B cell (primary cell): ENCODE measurements around the gene IL4R. TPM values are rescaled to one million over a fixed set of nuclear protein-coding genes. Genes with fewer than 3 reads are reported as not detected.

ENCODE experiments used
- ATAC-seq: fragments of 200-7000 bp; cut with Tn5 transposase; one replicate; pipeline ENCODE4 v1.10.0; 2021; ENCODE audit warnings: low read depth, mild to moderate bottlenecking, moderate number of reproducible peaks, moderate library complexity
- CTCF ChIA-PET: fragments of 350-600 bp; sonication (Branson Sonifier 250); formaldehyde crosslinking; loops from one replicate; lab custom pipeline; 2021; ENCODE audit warnings: antibody characterized with exemption, inconsistent platforms; lab: Charles Lee
- POLR2A ChIA-PET: fragments of 350-600 bp; sonication (Branson Sonifier 250); formaldehyde crosslinking; loops from one replicate; lab custom pipeline; 2021; ENCODE audit warnings: antibody characterized with exemption; lab: Charles Lee
- DNase-seq: peaks from one replicate; pipeline ENCODE4 v3.0.0; 2013
- H2AFZ ChIP-seq: 2 replicates; pipeline ENCODE4 v1.6.1; 2012; ENCODE audit warnings: mild to moderate bottlenecking, low read depth, low read length; ENCODE audit not compliant: insufficient read depth, poor library complexity, severe bottlenecking
- H3K27ac ChIP-seq, 2 donors: 1 replicate in 1 of 2; 2 replicates in 1 of 2; pipeline ENCODE4 v1.5.1; 2012 to 2013; ENCODE audit warnings: low read length in 2 of 2, mild to moderate bottlenecking in 2 of 2, moderate library complexity in 1 of 2
- H3K27me3 ChIP-seq, 4 experiments: fragments of 200-600 bp in 1 of 4; sonication (generic) in 1 of 4; replicated peaks in 1 of 4; 1 replicate in 2 of 4; 2 replicates in 2 of 4; pipeline versions ENCODE4 v1.6.1 to v1.7.0; 2013 to 2016; ENCODE audit warnings: low read length in 3 of 4, mild to moderate bottlenecking in 2 of 4, mixed read lengths in 1 of 4, moderate library complexity in 1 of 4; ENCODE audit not compliant: insufficient read depth in 4 of 4, control insufficient read depth in 3 of 4; ENCODE audit errors: control extremely low read depth in 1 of 4
- H3K36me3 ChIP-seq, 2 experiments: replicated peaks in 1 of 2; 1 replicate in 1 of 2; 2 replicates in 1 of 2; pipeline versions ENCODE4 v1.6.1 to v1.7.1; 2013; ENCODE audit warnings: low read length in 1 of 2; ENCODE audit not compliant: insufficient read depth in 2 of 2, control insufficient read depth in 1 of 2; ENCODE audit errors: control extremely low read depth in 1 of 2, extremely low read depth in 1 of 2
- H3K4me1 ChIP-seq, 2 donors: fragments of 200-600 bp in 1 of 2; sonication (generic) in 1 of 2; 1 replicate in 1 of 2; 2 replicates in 1 of 2; pipeline versions ENCODE4 v1.5.1 to v1.6.1; 2013 to 2017; ENCODE audit warnings: low read length in 2 of 2; ENCODE audit not compliant: control insufficient read depth in 2 of 2, insufficient read depth in 2 of 2
- H3K4me2 ChIP-seq: replicated peaks from 2 replicates; pipeline ENCODE3; 2012; ENCODE audit warnings: mild to moderate bottlenecking, low read depth, low read length; ENCODE audit not compliant: poor library complexity, severe bottlenecking
- H3K4me3 ChIP-seq, 5 experiments: fragments of 200-600 bp in 1 of 5; sonication (generic) in 1 of 5; 1 replicate in 3 of 5; 2 replicates in 2 of 5; pipeline versions ENCODE4 v1.5.1 to v1.7.0; 2011 to 2016; ENCODE audit warnings: low read length in 4 of 5, mild to moderate bottlenecking in 4 of 5, low read depth in 2 of 5, control low read depth in 1 of 5, moderate library complexity in 1 of 5; ENCODE audit not compliant: insufficient read depth in 1 of 5; ENCODE audit errors: control extremely low read depth in 1 of 5, extremely low read depth in 1 of 5
- H3K79me2 ChIP-seq: fragments of 200-600 bp; sonication (generic); one replicate; pipeline ENCODE4 v1.6.0; 2016; ENCODE audit warnings: low read length; ENCODE audit not compliant: control insufficient read depth, insufficient read depth
- H3K9ac ChIP-seq: fragments of 200-600 bp; sonication (generic); 2 replicates; pipeline ENCODE4 v1.6.1; 2017; ENCODE audit warnings: mild to moderate bottlenecking, low read length, moderate library complexity
- H3K9me3 ChIP-seq, 3 donors: one replicate each; pipeline versions ENCODE4 v1.6.1 to v1.7.1; 2013; ENCODE audit warnings: low read length in 2 of 3; ENCODE audit not compliant: control insufficient read depth in 2 of 3, insufficient read depth in 1 of 3; ENCODE audit errors: control extremely low read depth in 1 of 3
- H4K20me1 ChIP-seq: 2 replicates; pipeline ENCODE4 v1.6.0; 2012; ENCODE audit warnings: mild to moderate bottlenecking, low read length; ENCODE audit not compliant: insufficient read depth, control insufficient read depth, poor library complexity, severe bottlenecking
- H3K27ac Mint-ChIP-seq: one replicate; pipeline ENCODE4 v1.8.0; 2021; ENCODE audit warnings: mixed read lengths
- H3K27me3 Mint-ChIP-seq: one replicate; pipeline ENCODE4 v1.8.0; 2021; ENCODE audit warnings: mixed read lengths
- H3K4me1 Mint-ChIP-seq: one replicate; pipeline ENCODE4 v1.8.0; 2021; ENCODE audit warnings: mixed read lengths
- H3K4me3 Mint-ChIP-seq: one replicate; pipeline ENCODE4 v1.8.0; 2021; ENCODE audit warnings: mixed read lengths
- H3K9me3 Mint-ChIP-seq: one replicate; pipeline ENCODE4 v1.8.0; 2022; ENCODE audit warnings: mixed read lengths; ENCODE audit not compliant: insufficient read depth
- CTCF ChIP-seq: fragments of 200-600 bp; IDR thresholded peaks from one replicate; pipeline ENCODE4 v1.8.0; 2022; ENCODE audit warnings: antibody characterized with exemption, mild to moderate bottlenecking
- EZH2 ChIP-seq: IDR thresholded peaks from 2 replicates; pipeline ENCODE4 v1.6.1; 2012; ENCODE audit warnings: borderline replicate concordance, low read depth, mild to moderate bottlenecking, moderate library complexity, low read length; ENCODE audit not compliant: insufficient read depth, poor library complexity, severe bottlenecking
- WGBS: methylation state at CpG from one replicate; pipeline ENCODE4 v1.1.5; 2013; ENCODE audit warnings: missing lambda C conversion rate; ENCODE audit not compliant: insufficient coverage; 5-methylcytosine and 5-hydroxymethylcytosine counted together
- intact Hi-C: fragments of 100-400 bp; cut with micrococcal nuclease; formaldehyde crosslinking; loops from one replicate; pipeline ENCODE4 v1.10.0; 2022
- polyA plus RNA-seq: library from polyadenylated mRNA; depleted of rRNA; stranded (reverse); fragments of >200 nt; gene quantifications from 2 replicates; pipeline ENCODE4 v1.2.3, GENCODE V29; 2012
- total RNA-seq, 2 donors: library from RNA; stranded (reverse); fragments of 120-200 nt in 1 of 2; gene quantifications; 1 replicate in 1 of 2; 2 replicates in 1 of 2; pipeline versions ENCODE4 v1.2.3 to v1.2.4, GENCODE V29; 2013 to 2022

The IL4R gene
- total and polyA plus RNA-seq, 2 donors (not counting 1 experiment from before 2014, with no cell fraction given), result 311 to 966 TPM

GRCh38 chr16:27319257-27319965 is 5.6 kb downstream of the IL4R start:
- no peak for ATAC-seq
- Mint-ChIP-seq H3K27me3 (no peaks in the 10 kb centered on the region), H3K27ac (peak overlapping the region; percentile 88), H3K4me1 (peaks cover 85% of the 10 kb centered on the region), H3K9me3 (no peaks in the 10 kb centered on the region), H3K4me3 (peak overlapping the region; percentile 98)
- intact Hi-C loops, result loop anchor here (2.0 to 10.0 kb wide), 3 partner anchors 47 to 85 kb away; partner anchors contain the start of genes IL21R and NSMCE1
- CTCF ChIA-PET, result interaction anchor here (0.8 to 13.3 kb wide), 7 partner anchors 22 to 140 kb away, joined by 4 to 172 read pairs (median 4); partner anchors contain the start of gene KDM8
- Histone ChIP-seq H3K4me3 (peak overlapping the region in 4 of 5 experiments; percentile 90 to 98 (median 94)), H3K4me2 (peak overlapping the region; percentile 88), H3K27ac (peak overlapping the region; percentile 28 to 69), H3K9ac (peak overlapping the region; percentile 98), H2AFZ (no peak overlapping the region), H3K79me2 (peaks cover 99% of the 10 kb centered on the region), H3K9me3 (no peaks in the 10 kb centered on the region), H3K4me1 (peaks cover 76 to 92% of the 10 kb centered on the region in 2 donors), H3K27me3 (no peaks in the 10 kb centered on the region), H3K36me3 (peaks cover 0 to 69% of the 10 kb centered on the region in 2 experiments), H4K20me1 (peaks cover 97% of the 10 kb centered on the region)
- 74% methylated on average over 6 of the region's 13 CpGs for WGBS
- TF ChIP-seq EZH2, result no peak
- TF ChIP-seq CTCF, result no peak
- POLR2A ChIA-PET, result interaction anchor here (0.9 to 1.6 kb wide), 3 partner anchors 22 to 116 kb away, joined by 4 to 7 read pairs (median 4); partner anchors contain the start of gene KDM8
- DNase-seq, result no peak
